ENCODE results near the gene CHAT. TPM values are rescaled to one million over a fixed set of nuclear protein-coding genes. Genes with fewer than 3 reads are reported as not detected.
A peak's percentile ranks its signal among the peaks of the same experiment; 100 is the strongest.

Gene CHAT
- total and polyA plus RNA-seq, 2 of the 13 experiments (the other 11 are each of a cell fraction or from before 2014, with no cell fraction given) = not detected

DNA sequence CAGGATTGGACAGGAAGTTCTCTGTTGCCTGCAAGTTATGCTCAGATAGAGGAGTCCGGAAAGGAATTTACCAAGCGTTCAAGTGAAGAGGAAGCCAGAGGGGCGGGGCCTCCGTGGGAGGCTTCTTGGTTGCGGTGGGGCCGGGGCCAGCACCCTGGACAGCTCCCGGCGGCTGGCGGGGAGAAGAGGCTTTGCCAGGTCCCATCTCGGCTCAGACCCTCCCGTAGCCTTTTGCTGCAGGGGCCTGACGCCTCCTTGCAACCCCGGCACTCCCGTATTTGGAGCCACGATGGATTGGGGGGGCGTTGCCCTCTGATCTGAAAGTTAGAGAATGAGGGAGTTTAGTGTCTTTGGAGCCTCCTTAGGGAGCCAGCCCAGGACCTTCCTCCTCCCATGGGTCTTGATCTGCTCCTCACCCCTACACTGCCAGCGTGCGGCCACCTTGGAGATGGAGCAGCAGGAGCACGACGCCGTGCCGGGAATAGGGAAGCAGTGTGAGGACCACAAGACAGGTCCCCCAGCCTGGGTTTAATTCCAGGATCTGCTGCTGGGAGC lies 6.8 kb upstream of the CHAT start (continued):
- TF ChIP-seq, protein P1, sequence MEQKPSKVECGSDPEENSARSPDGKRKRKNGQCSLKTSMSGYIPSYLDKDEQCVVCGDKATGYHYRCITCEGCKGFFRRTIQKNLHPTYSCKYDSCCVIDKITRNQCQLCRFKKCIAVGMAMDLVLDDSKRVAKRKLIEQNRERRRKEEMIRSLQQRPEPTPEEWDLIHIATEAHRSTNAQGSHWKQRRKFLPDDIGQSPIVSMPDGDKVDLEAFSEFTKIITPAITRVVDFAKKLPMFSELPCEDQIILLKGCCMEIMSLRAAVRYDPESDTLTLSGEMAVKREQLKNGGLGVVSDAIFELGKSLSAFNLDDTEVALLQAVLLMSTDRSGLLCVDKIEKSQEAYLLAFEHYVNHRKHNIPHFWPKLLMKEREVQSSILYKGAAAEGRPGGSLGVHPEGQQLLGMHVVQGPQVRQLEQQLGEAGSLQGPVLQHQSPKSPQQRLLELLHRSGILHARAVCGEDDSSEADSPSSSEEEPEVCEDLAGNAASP (CRISPR knock-in tag; IDR thresholded peaks at IDR 0.05; ENCODE audit: borderline replicate concordance) = peak; percentile 74
- TF ChIP-seq ZNF773 (CRISPR knock-in tag; IDR thresholded peaks at IDR 0.05; ENCODE audit: borderline replicate concordance) (peak; percentile 93; the same call in 1 of the 2 replicates), ZFY (CRISPR knock-in tag; IDR thresholded peaks at IDR 0.05) (peak; percentile 30), KDM2A (CRISPR knock-in tag; IDR thresholded peaks at IDR 0.05; ENCODE audit: borderline replicate concordance, low read depth) (peak; percentile 80), ZNF12 (CRISPR knock-in tag; IDR thresholded peaks at IDR 0.05) (peak; percentile 79), MAF1 (CRISPR knock-in tag; IDR thresholded peaks at IDR 0.05; ENCODE audit: borderline replicate concordance) (peak; percentile 77; the same call in 1 of the 2 replicates), ZNF331 (CRISPR knock-in tag; IDR thresholded peaks at IDR 0.05) (peak; percentile 84), SIN3B (IDR thresholded peaks at IDR 0.05; ENCODE audit: low read length) (no peak), NCOR1 (IDR thresholded peaks at IDR 0.05; ENCODE audit: borderline replicate concordance, low read length) (no peak), ZSCAN20 (CRISPR knock-in tag; IDR thresholded peaks at IDR 0.05; ENCODE audit: borderline replicate concordance) (peak; percentile 89), BORCS8-MEF2B (CRISPR knock-in tag; IDR thresholded peaks at IDR 0.05) (peak; percentile 89), ZNF274 (CRISPR knock-in tag; IDR thresholded peaks at IDR 0.05) (peak; percentile 63; the same call in 1 of the 2 replicates), ZNF567 (CRISPR knock-in tag; IDR thresholded peaks at IDR 0.05; ENCODE audit: borderline replicate concordance) (no peak), ZNF180 (CRISPR knock-in tag; IDR thresholded peaks at IDR 0.05; ENCODE audit: borderline replicate concordance, low read depth) (no peak), ZNF24 (IDR thresholded peaks at IDR 0.05) (no peak), ZMAT3 (CRISPR knock-in tag; conservative IDR thresholded peaks at IDR 0.05) (peak; percentile 87; the same call in 1 of the 2 replicates), CHCHD3 (CRISPR knock-in tag; IDR thresholded peaks at IDR 0.05) (peak; percentile 58; the same call in 1 of the 2 replicates), JUNB (CRISPR knock-in tag; IDR thresholded peaks at IDR 0.05; ENCODE audit: borderline replicate concordance) (0 out of 2 replicates have a peak, but pooled peaks have one; percentile 25), HHEX (CRISPR knock-in tag; IDR thresholded peaks at IDR 0.05) (no peak), HOXD1 (CRISPR knock-in tag; IDR thresholded peaks at IDR 0.05) (0 out of 2 replicates have a peak, but pooled peaks have one; percentile 51), ZNF337 (CRISPR knock-in tag; IDR thresholded peaks at IDR 0.05; ENCODE audit: borderline replicate concordance, low read depth) (no peak), ZSCAN12 (CRISPR knock-in tag; IDR thresholded peaks at IDR 0.05) (peak; percentile 87; the same call in 1 of the 2 replicates), ZNF263 (CRISPR knock-in tag; IDR thresholded peaks at IDR 0.05) (0 out of 2 replicates have a peak, but pooled peaks have one; percentile 49), ZNF607 (CRISPR knock-in tag; IDR thresholded peaks at IDR 0.05; ENCODE audit: borderline replicate concordance) (peak; percentile 83), ZNF878 (CRISPR knock-in tag; IDR thresholded peaks at IDR 0.05) (peak; percentile 52; the same call in 1 of the 2 replicates), ZNF296 (CRISPR knock-in tag; conservative IDR thresholded peaks at IDR 0.05) (no peak), NKX3-1 (CRISPR knock-in tag; IDR thresholded peaks at IDR 0.05) (peak; percentile 92), SAP130 (CRISPR knock-in tag; IDR thresholded peaks at IDR 0.05; ENCODE audit: low read depth) (peak; percentile 66), AHR (CRISPR knock-in tag; IDR thresholded peaks at IDR 0.05) (peak; percentile 93; the same call in 1 of the 2 replicates)
- TF ChIP-seq, protein P2, sequence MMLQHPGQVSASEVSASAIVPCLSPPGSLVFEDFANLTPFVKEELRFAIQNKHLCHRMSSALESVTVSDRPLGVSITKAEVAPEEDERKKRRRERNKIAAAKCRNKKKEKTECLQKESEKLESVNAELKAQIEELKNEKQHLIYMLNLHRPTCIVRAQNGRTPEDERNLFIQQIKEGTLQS (CRISPR knock-in tag; IDR thresholded peaks at IDR 0.05) = peak; percentile 70; the same call in 1 of the 2 replicates

Data from HepG2 (cell line).